D721Med (cell line): ENCODE results near the gene ERC2.
A peak's percentile ranks its signal among the peaks of the same experiment; 100 is the strongest.

Source experiments
- DNase-seq: peaks from one replicate; pipeline ENCODE4 v3.0.0; 2011; ENCODE audit warnings: low spot score; ENCODE audit not compliant: insufficient read length
- FAIRE-seq: peaks from 2 replicates; lab custom pipeline; 2011; peaks lifted over from hg19 to GRCh38; lab: Jason Lieb, UNC
- CTCF ChIP-seq: IDR thresholded peaks from 2 replicates; pipeline ENCODE4 v1.5.1; 2012; ENCODE audit warnings: mild to moderate bottlenecking, control low read depth; ENCODE audit not compliant: insufficient read depth; ENCODE audit errors: missing control alignments

The ERC2 gene

GRCh38 chr3:56253941-56254665, 214.2 kb downstream of the ERC2 start:
- DNase-seq: no peak
- TF ChIP-seq CTCF: no peak

GRCh38 chr3:56251343-56251945, 216.8 kb downstream of the ERC2 start:
- FAIRE-seq (no peak), DNase-seq (no peak)
- TF ChIP-seq CTCF: peak; percentile 87

More at GRCh38 chr3:56253941-56254665, 214.2 kb downstream of the ERC2 start:
- no peak for FAIRE-seq

- no peak for FAIRE-seq
- no peak for TF ChIP-seq CTCF
- DNase-seq: no peak
These were observed 220.2 kb downstream of the ERC2 start for GRCh38 chr3:56248021-56248420.

DNA sequence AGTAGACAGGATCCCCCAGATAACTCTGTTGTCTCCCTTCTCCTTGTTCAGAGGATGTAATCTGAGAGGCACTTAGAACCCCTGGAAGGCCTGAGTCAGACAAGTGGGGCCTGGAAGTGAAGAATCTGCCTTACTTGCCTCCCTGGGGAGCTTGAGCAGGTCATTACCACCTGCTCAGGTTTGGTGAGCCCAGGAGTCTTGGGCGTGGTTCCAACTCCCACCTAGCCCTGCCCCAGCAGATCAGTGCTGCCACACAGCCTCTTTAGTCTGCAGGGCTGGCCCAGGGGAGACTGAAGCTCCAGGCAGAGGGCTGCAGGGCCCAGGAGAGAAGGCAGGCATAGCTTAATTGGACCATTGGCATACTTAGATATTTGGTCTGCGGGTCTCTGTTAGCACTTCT, 230.0 kb downstream of the ERC2 start:
- DNase-seq (no peak), FAIRE-seq (no peak)
- no peak for TF ChIP-seq CTCF

GRCh38 chr3:56233742-56234141, 234.5 kb downstream of the ERC2 start:
- no peak for FAIRE-seq
- DNase-seq: no peak
- TF ChIP-seq CTCF: no peak

DNA sequence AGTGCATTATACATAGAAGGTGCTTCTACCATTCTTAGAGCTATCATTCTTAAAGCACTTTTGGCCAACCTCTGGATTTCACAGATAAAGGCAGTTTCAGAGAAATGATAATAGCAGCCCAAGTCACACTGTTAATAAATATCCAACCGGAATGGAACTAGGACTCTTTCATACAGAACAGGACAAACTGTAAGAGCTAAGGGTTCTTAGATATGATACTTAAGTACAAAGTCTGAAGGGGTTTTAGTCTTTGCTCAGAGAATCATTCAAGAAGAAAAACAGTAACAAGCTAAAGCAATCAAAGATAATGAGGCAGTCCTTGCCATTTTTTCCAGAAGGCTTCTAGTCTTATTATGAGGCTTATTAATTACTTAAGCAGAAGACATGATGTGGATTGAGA, 239.0 kb downstream of the ERC2 start:
- FAIRE-seq (no peak), DNase-seq (no peak)
- no peak for TF ChIP-seq CTCF

GRCh38 chr3:56222866-56223265, 245.4 kb downstream of the ERC2 start:
- no peak for TF ChIP-seq CTCF
- DNase-seq (no peak), FAIRE-seq (no peak)
